Hematopoietic multipotent progenitor cell (in vitro differentiated cells): ENCODE measurements around the gene TPTE. TPM values are rescaled to one million over a fixed set of nuclear protein-coding genes. Genes with fewer than 3 reads are reported as not detected.
"Not testable (repeated sequence)": the region's sequence is repeated elsewhere in the genome, so short reads cannot be mapped to it uniquely, and the experiment has no call there.

Source experiments
- DNase-seq, 3 donors: peaks; one replicate each; pipeline ENCODE4 v3.0.0-alpha.2; 2011 to 2015; ENCODE audit warnings: low read depth in 2 of 3, low spot score in 2 of 3
- total RNA-seq: library from RNA; depleted of rRNA; stranded (reverse); fragments of >200 nt; gene quantifications from one replicate; pipeline ENCODE4 v1.2.3, GENCODE V29; 2012

TPTE gene
- total RNA-seq = not detected

DNA sequence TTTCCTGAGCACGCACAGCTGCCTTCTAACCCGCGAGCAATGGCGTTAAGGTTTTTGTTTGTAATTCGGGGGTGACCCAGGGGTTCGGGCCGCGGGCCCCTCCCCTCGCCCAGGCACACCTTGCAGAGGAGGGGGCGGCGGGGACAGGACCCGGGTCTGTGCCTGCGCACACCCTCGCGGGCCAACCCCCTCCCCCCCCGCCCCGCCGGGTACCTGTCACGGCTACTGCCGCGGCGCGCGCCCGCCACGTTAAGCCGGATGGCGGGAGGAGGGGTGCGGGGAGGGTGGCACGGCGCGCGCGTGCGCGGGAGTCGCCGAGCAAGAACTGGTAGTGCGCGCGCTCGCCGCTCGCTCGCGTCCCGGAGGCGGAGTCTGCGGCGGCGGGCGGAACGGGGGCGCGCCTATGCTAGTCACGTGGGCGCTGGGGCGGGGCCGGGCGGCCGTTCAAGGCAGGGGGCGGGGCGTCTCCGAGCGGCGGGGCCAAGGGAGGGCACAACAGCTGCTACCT is at the start of gene TPTE:
Gene TPTE, plus strand, starts transcription at position 493 of the 508 bp plus-strand sequence. CDS start 17,141 bp downstream, outside the sequence.
- DNase-seq = no peak

DNA sequence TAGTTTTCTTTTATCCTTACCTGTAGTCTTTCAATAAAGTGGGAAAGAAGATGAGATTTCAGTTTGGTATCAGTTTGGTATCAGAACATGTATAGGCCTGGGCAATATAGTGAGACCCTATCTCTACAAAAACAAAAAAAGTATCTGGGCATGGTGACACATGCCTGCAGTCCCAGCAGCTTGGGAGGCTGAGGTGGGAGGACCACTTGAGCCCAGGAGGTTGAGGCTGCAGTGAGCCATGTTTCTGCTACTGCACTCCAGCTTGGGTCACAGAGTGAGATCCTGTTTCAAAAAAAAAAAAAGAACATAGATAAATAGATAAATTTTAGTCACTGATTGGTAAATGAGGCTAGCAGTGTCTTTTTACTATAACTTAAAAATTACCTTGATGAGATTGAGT is 49.4 kb upstream of the TPTE start:
- DNase-seq = not testable (repeated sequence)

DNA sequence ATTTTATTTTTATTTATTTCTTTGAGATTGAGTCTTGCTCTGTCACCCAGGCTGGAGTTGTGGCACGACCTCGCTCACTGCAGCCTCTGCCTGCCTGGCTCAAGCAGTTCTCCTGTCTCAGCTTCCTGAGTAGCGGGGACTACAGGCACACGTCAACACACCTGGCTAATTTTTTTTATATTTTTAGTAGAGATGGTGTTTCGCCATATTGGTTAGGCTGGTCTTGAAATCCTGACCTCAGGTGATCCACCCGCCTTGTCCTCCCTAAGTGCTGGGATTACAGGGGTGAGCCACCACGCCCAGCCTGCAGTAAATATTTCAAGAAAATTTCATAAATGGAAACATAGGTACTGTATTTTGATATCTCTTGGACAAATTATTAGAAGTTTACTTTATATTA is 43.6 kb upstream of the TPTE start:
- not testable (repeated sequence) for DNase-seq

DNA sequence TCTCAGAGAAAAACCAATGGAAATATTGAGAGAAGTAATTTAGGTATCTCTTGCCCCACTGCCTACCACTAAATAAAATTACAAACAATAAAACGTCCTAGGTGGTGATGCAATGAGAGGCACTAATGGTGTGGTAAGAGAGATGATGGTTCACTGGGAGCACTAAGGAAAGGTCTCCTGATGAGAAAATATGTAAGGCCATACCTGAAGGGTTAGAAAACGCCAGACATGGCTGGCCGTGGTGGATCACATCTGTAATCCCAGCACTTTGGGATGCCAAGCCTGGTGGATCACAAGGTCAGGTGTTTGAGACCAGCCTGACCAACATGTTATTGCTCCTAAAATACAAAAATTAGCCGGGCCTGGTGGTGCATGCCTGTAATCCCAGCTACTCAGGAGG is 41.5 kb upstream of the TPTE start:
- not testable (repeated sequence) for DNase-seq

DNA sequence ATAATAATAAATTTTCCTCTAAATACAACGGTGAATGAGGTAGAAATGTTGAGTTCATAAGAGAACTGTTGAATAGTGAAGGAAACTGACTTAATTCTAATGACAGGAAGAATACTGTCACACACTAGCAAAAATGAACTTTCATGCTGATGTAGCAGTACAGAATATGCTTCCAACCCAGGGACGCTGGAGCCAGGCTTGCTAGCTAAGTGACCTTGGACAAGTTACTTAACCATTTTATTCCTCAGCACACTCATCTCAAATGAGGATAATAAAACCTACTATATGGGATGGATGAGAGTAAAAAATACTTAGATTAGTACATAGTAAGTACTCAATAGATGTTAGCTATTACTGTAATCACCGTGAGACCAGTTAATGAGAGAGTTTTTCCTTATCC is 36.5 kb upstream of the TPTE start:
- not testable (repeated sequence) for DNase-seq

DNA sequence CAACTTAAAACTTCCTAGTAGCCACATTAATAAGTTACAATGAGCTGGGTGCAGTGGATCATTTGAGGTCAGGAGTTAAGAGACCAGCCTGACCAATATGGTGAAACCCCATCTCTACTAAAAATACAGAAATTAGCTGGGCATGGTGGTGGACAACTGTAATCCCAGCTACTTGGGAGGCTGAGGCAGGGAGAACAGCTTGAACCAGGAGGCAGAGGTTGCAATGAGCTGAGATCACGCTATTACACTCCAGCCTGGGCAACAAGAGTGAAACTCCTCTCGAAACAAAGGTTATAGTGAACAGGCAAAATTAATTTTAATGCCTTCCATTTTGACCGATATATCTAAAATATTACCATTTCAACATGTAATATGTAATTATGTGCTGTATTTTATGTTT is 30.9 kb upstream of the TPTE start:
- not testable (repeated sequence) for DNase-seq

DNA sequence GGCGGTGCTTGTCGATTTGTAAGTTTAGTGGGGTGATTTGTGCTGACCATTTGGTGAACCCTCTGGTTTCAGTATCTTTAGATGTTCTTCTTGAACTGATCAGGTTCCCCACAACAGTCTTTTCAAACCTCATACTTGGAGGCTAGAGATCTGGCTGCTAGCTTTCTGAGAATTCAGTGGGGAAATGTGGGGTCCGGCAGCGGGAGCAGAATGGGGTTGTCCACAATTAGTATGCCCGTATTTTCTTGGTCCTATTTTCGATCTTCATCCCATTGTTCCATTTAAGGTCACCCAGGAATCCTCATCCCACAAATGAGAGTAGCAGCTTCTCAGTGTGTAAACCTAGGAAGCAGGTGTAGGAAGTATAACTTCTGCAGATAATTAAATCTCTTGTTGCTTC is 10.3 kb upstream of the TPTE start:
- DNase-seq = no peak

DNA sequence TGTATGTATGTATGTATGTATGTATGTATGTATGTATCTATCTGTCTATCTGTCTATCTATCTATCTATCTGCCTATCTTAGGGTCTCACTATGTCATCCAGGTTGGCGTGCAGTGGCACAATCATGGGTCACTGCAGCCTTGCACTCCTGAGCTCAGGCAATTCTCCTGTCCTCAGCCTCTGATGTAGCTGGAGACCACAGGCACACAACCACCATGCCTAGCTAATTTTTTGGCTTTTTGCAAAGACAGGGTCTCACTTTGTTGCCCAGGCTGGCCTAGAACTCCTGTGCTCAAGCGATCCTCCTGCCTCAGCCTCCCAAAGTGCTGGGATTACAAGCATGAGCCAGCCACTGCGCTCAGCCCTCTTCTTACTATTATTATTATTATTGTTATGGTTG is 4.5 kb upstream of the TPTE start:
- not testable (repeated sequence) for DNase-seq

DNA sequence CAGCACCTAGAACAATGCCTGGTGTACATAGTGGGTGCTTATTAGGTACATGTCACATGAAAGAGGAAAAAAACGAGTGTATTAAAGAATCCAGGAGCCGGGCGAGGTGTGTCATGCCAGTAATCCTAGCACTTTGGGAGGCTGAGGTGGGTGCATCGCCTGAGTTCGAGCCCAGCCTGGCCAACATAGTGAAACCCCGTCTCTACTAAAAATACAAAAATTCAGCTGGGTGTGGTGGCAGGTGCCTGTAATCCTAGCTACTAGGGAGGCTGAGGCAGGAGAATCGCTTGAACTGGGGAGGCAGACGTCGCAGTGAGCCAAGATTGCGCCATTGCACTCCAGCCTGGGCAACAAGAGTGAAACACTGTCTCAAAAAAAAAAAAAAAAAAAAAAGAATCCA is 3.5 kb upstream of the TPTE start:
- DNase-seq = not testable (repeated sequence)

DNA sequence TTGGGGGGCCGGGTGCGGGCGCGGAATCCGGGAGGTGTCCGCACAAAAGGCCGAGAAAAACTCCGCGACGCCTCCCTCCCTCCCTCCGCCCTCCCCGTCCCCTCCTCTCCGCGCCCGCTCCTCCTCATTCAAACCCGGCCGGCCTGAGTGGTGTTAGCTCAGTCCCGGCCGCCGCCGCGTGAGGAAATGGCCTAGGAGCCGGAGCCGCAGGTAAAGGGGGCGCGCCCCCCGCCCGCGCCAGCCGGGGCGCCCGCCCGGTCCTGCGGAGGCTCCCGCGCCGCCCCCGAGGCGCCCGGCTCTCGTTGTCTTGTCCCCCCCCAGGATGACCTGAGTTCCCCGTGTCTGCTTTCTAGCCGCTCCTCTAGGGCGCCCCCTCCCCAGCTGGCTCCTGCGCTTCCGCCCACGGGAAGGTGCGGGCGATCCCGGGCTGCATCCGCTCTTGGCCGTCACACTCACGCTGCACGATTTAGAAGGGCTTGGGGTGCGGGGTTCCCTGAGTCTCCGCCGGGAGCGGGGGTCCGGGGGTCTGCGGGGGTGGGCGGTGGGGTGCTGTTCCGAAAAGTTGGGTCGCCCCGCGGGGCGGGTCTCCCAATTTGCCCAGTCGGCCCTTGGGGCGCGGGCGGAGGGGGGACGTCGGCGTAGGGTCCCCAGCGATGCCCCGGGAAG is 585 bp downstream of the TPTE start:
- not testable (repeated sequence) for DNase-seq

DNA sequence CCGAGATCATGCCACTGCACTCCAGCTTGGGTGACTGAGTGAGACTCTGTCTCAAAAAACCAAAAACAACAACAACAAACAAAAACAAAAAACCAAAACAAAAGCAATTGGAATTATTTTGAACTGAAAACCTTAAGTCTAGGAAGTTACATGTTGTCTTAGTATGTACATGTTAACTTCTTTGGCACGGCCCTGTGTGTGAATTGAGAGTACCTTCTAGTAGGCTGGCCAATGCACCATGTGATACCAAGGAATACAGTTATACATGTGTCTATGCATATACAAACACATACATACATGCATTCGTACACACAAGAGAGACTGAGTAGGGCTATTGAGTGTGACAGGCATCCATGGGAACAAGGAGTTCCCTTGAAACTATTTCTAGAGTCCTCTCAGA is 18.6 kb downstream of the TPTE start:
- no peak for DNase-seq

DNA sequence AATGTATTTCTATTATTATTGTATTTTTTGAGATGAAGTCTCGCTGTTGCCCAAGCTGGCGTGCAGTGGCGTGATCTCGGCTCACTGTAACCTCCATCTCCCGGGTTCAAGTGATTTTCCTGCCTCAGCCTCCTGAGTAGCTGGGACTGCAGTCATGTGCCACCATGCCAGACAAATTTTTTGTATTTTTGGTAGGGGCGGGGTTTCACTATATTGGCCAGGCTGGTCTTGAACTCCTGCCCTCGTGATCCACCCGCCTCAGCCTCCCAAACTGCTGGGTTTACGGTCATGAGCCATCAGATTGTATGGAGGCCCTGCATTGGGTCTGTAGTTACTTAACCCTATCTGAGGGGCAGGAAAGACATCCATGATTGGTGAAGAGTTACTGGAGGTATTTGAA is 23.0 kb downstream of the TPTE start:
- not testable (repeated sequence) for DNase-seq

DNA sequence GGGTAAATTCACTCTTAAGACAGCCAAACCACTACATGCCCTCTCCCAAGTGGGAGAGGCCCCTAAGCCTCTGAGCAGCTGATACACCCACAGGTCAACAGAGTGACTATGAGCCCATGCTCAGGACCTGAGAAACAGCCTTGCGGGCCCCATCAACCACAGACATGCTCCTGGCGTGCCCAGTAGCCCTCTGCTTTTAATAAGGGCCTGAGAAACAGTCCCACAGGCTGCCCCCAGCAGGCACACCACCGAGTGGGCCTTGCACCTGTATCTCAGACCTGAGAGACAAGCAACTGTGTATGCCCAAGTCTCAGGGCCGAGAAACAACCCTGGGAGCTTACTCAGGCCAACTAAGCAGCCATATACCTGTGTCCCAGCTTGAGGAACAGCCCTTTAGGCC is 26.5 kb downstream of the TPTE start:
- not testable (repeated sequence) for DNase-seq

DNA sequence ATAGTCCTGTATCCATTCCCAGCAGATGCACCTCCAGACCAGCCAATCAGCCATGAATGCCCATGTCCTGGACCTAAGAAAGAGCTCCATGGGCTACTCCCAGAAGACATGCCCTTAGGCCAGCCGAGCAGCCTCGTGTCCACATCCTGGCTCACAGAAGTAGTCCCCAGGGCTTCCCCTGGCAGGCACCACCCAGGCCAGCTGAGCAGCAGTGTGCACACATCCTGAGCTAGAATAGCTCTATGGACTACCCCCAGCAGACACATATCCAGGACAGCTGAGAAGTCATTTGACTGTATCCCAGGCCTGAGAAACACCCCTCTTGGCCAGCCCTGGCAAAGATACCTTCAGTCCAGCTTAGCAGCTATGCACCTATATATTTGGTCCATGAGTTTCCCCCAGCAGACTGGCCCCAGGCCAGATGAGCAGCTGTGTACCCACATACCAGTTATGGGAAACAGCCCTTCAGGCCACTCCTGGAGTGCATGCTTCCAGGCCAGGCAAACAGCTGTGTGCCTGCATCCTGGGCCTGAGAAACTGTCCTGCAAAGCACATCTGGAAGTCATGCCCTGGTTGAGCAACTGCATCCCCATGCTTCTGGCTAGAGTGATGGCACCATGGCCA is 27.1 kb downstream of the TPTE start:
- not testable (repeated sequence) for DNase-seq

DNA sequence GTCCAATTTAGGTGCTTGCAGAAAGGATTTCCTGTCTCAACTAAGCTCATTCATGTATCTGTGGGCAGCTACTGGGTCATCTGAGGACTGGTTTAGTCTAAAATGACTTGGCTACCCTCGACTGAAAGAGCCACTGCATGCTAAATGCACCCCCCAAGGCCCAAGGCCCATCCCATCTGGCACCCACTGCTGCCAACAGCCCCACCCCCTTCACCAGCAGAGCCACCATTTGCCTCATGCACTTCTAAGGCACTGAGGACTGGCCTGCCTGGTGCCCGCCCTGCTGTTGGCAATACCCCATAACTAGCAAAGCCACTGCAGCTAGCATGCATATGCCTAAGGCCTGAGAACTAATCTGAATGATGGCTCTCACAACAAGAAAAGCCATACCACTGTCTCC is 49.4 kb downstream of the TPTE start:
- not testable (repeated sequence) for DNase-seq

DNA sequence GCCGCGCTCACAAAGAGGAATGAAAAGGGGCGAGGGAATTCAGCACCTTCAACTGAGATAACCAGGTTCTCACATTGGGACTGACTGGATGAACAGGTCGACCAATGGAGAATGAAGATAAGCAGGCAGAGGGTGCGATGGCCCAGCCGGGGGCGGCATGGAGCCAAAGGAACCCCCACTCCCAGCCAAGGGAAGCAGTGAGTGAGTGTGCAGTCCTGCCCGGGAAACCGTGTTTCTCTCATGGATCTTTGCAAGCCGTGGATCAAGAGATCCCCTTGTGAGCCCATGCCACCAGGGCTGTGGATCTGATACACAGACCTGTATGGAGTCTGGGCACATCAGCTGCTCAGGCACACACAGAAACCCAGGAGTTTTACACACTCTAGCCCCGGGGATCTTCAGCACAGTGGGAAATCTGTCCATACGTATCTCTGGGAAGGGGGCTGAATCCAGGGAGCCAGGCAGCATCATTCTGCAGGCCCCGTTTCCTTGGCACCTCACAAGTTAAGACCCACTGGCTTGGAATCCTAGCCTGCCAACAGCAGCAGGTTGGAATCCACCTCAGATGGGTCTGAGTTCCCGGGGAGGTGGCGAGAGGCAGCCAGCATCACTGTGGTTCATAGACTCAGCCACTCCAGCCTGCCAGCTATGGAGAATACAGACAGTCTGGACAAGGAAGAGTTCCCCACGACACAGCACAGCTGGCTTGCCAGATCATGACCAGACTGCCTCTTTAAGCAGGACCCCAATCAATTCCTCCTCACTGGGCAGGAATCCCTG is 53.3 kb downstream of the TPTE start:
- not testable (repeated sequence) for DNase-seq

DNA sequence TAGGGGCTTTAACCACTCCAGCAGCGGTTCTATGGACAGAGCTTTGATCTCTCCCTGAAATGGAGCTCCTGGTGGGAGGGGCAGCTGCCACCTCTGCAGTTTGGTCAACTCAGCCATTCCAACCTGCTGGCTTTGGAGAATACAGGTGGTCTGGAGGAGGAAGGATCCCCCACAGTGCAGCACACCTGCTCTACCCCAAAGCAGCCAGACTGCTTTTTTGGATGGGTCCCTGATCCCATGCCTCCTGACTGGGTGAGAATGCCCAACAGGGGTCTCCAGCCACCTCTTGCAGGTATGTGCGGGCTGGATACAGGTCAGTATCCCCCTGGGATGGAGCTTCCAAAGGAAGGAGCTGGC is 53.9 kb downstream of the TPTE start:
- no peak for DNase-seq

DNA sequence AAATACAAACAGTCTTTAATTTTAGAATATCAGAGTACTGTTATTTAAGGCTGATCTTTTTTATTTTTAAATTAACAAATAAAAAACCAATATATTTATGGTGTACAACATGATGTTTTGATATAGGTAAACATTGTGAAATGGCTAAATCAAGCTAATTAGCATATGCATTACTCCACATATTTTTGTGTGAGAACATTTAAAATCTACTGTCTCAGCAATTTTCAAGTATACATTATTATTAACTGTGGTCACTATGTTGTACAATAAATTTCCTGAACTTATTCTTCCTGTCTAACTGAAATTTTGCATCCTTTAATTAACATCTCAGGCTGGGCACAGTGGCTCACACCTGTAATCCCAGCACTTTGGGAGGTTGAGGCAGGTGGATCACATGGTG is 57.5 kb downstream of the TPTE start:
- DNase-seq = not testable (repeated sequence)

DNA sequence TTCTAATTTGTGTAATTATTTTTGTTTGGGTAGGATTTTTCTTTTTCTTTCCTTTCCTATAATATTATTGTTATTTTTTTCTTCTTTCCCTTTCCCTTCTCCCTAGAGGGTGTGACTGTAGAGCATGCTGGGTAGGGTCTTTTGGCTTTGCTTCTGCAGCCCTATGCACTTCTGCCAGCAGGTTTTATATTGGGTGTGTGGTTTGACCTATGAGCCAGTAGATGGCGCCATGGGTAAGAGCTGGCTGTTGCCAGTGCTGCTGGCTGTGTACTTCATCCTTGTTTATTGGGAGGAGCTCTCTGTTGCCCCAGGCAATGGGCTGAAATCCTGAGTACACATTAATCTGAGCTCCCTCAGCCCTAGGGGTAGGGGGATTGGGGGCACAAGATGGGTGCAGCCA is 67.7 kb downstream of the TPTE start:
- DNase-seq = not testable (repeated sequence)

DNA sequence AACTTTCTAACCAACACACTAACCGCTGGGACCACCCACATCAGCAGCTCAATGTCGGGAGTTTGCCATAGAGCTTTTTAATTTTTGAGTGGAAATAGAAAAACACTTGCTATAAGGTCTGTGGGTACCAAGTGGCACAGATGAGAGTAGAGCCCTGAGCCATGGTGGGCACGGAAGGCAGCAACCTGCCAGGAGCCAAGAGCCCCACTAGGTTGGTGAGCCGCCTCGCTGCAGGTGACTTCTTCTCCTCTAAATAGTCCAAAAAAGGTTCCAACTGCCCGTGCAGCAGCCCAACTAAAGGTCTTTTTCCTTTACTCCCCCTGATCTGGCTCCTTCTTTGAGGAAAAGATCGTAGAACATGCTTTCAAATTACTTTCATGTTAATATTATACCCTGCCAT is 85.7 kb downstream of the TPTE start:
- not testable (repeated sequence) for DNase-seq

DNA sequence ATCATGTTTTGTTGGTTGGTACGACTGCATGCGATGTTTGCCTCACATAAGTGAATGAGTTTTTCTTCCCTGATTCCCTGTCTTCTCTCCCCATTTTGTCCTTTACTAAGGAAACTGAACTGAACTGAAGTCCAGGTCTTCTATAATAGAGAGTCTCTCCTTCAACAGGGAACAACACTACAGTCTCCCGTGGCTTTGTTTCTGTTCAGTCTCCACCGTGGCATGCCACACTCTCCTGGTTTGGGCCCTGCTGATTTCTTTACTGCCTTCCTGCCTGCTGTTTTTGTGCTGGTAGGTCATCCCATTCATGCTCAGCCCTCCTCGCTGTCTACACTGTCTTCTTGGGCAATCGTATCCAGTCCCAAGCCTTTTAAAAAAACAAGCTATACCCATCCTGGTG is 92.9 kb downstream of the TPTE start:
- not testable (repeated sequence) for DNase-seq

DNA sequence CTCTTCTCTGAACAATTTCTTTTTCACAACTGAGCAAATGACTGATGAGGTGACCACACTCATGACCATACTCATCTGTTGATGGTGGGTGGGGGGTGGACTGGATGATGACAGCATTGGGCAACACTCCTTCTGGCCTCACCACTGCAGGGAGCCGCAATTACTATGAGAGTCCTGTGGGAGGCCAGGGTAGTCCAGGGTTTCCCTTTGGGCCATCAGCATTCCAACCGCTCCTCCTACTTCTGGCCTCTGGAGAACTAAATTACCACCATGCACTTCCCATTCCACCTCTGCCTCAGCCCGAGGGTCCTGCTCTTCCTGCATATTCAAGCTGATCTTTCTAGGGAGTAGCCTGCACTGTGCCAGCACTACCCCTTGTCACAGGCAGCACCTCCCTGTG is 94.7 kb downstream of the TPTE start:
- DNase-seq = not testable (repeated sequence)
